Measurements from ENCODE around the gene CRYBA2. TPM values are rescaled to one million over a fixed set of nuclear protein-coding genes. Genes with fewer than 3 reads are reported as not detected.
A peak's percentile ranks its signal among the peaks of the same experiment; 100 is the strongest.

The CRYBA2 gene
- polyA plus RNA-seq, 3 donors = not detected

GRCh38 chr2:218961651-218962570 is 31.3 kb downstream of the CRYBA2 start:
- DNase-seq (ENCODE audit: extremely low read depth in 1 of 11, low read depth in 9 of 11, low spot score in 4 of 11) = no peak

GRCh38 chr2:218961229-218961628 is 32.0 kb downstream of the CRYBA2 start:
- no peak for DNase-seq (ENCODE audit: extremely low read depth in 1 of 11, low read depth in 9 of 11, low spot score in 4 of 11)

- no peak for DNase-seq (ENCODE audit: extremely low read depth in 1 of 11, low read depth in 9 of 11, low spot score in 4 of 11)
These were observed 32.7 kb downstream of the CRYBA2 start for GRCh38 chr2:218960309-218961165.

GRCh38 chr2:218959761-218960308 is 33.4 kb downstream of the CRYBA2 start:
- no peak for DNase-seq (ENCODE audit: extremely low read depth in 1 of 11, low read depth in 9 of 11, low spot score in 4 of 11)

GRCh38 chr2:218959141-218959731 is 34.0 kb downstream of the CRYBA2 start, which contains the start of gene CDK5R2:
CDK5R2 (plus strand) TSS chr2:218959666; CDS start chr2:218959821, 155 bp downstream.
- DNase-seq (ENCODE audit: extremely low read depth in 1 of 11, low read depth in 9 of 11, low spot score in 4 of 11) = peak; percentile 58 to 86 (median 81)

- DNase-seq (ENCODE audit: extremely low read depth in 1 of 11, low read depth in 9 of 11, low spot score in 4 of 11) = no peak
These were observed 34.9 kb downstream of the CRYBA2 start for GRCh38 chr2:218958276-218958675.

- DNase-seq (ENCODE audit: extremely low read depth in 1 of 11, low read depth in 9 of 11, low spot score in 4 of 11) = no peak
These were observed 35.6 kb downstream of the CRYBA2 start for GRCh38 chr2:218957671-218958070.

- DNase-seq (ENCODE audit: extremely low read depth in 1 of 11, low read depth in 9 of 11, low spot score in 4 of 11) = no peak
These were observed 37.2 kb downstream of the CRYBA2 start for GRCh38 chr2:218956039-218956438.

GRCh38 chr2:218954541-218955300 is 38.5 kb downstream of the CRYBA2 start:
- no peak for DNase-seq (ENCODE audit: extremely low read depth in 1 of 11, low read depth in 9 of 11, low spot score in 4 of 11)

GRCh38 chr2:218953366-218953954 is 39.8 kb downstream of the CRYBA2 start:
- DNase-seq (ENCODE audit: extremely low read depth in 1 of 11, low read depth in 9 of 11, low spot score in 4 of 11) = no peak

- DNase-seq (ENCODE audit: extremely low read depth in 1 of 11, low read depth in 9 of 11, low spot score in 4 of 11) = no peak
These were observed 41.1 kb downstream of the CRYBA2 start for GRCh38 chr2:218952160-218952559.

- no peak for DNase-seq (ENCODE audit: extremely low read depth in 1 of 11, low read depth in 9 of 11, low spot score in 4 of 11)
These were observed 46.6 kb downstream of the CRYBA2 start for GRCh38 chr2:218946621-218947020.

- DNase-seq (ENCODE audit: extremely low read depth in 1 of 11, low read depth in 9 of 11, low spot score in 4 of 11) = no peak
These were observed 48.3 kb downstream of the CRYBA2 start for GRCh38 chr2:218944759-218945404.

Other genes starting within 250 kb of the CRYBA2 start
- gene CYP27A1, start 211.3 kb downstream of the CRYBA2 start, polyA plus RNA-seq (ENCODE audit: insufficient read length in 3 of 3) = 10 to 100 TPM; 42.8 to 61.9 (median 49.1) TPM
- gene PRKAG3, start 161.6 kb downstream of the CRYBA2 start, polyA plus RNA-seq (ENCODE audit: insufficient read length in 3 of 3) = under 1 TPM in 2 of 3 donors, not detected in 1; 0.04 to 0.11 TPM
- gene WNT6, start 133.6 kb downstream of the CRYBA2 start, polyA plus RNA-seq (ENCODE audit: insufficient read length in 3 of 3) = under 1 TPM; 0.11 to 0.50 (median 0.39) TPM
- gene WNT10A, start 112.6 kb downstream of the CRYBA2 start, polyA plus RNA-seq (ENCODE audit: insufficient read length in 3 of 3) = 1 to 10 TPM in 1 of 3 donors, under 1 TPM in 2; 0.67 to 1.8 (median 0.75) TPM
- gene CDK5R2, start 33.8 kb downstream of the CRYBA2 start, polyA plus RNA-seq (ENCODE audit: insufficient read length in 3 of 3) = under 1 TPM in 1 of 3 donors, not detected in 2; 0.07 TPM
- gene FEV, start 8.2 kb downstream of the CRYBA2 start, polyA plus RNA-seq (ENCODE audit: insufficient read length in 3 of 3) = under 1 TPM in 2 of 3 donors, not detected in 1; 0.14 TPM
- gene CFAP65, start 48.1 kb upstream of the CRYBA2 start, polyA plus RNA-seq (ENCODE audit: insufficient read length in 3 of 3) = under 1 TPM; 0.11 to 0.37 (median 0.36) TPM
- gene IHH, start 67.5 kb upstream of the CRYBA2 start, polyA plus RNA-seq (ENCODE audit: insufficient read length in 3 of 3) = 1 to 10 TPM; 1.3 to 2.8 (median 2.0) TPM
- 10 to 100 TPM; 16.7 to 21.4 (median 17.0) TPM for gene NHEJ1, start 167.4 kb upstream of the CRYBA2 start, polyA plus RNA-seq (ENCODE audit: insufficient read length in 3 of 3)
- 10 to 100 TPM; 17.6 to 35.0 (median 22.7) TPM for gene SLC23A3, start 176.6 kb upstream of the CRYBA2 start, polyA plus RNA-seq (ENCODE audit: insufficient read length in 3 of 3)
- 10 to 100 TPM; 61.4 to 71.9 (median 68.9) TPM for gene CNPPD1, start 183.5 kb upstream of the CRYBA2 start, polyA plus RNA-seq (ENCODE audit: insufficient read length in 3 of 3)
- 100 to 1,000 TPM; 111 to 116 (median 116) TPM for gene RETREG2, start 184.9 kb upstream of the CRYBA2 start, polyA plus RNA-seq (ENCODE audit: insufficient read length in 3 of 3)
- gene ZFAND2B, start 213.4 kb upstream of the CRYBA2 start, polyA plus RNA-seq (ENCODE audit: insufficient read length in 3 of 3) = 10 to 100 TPM; 36.1 to 50.4 (median 43.0) TPM
- 10 to 100 TPM; 42.1 to 50.2 (median 44.7) TPM for gene ABCB6, start 225.5 kb upstream of the CRYBA2 start, polyA plus RNA-seq (ENCODE audit: insufficient read length in 3 of 3)
- gene ATG9A, start 236.2 kb upstream of the CRYBA2 start, polyA plus RNA-seq (ENCODE audit: insufficient read length in 3 of 3) = 10 to 100 TPM; 43.7 to 48.2 (median 48.0) TPM
- gene ANKZF1, start 236.4 kb upstream of the CRYBA2 start, polyA plus RNA-seq (ENCODE audit: insufficient read length in 3 of 3) = 10 to 100 TPM; 51.6 to 94.0 (median 62.8) TPM

All from renal cortex interstitium (tissue), 11 donors.